WTC11 (cell line): ENCODE results near the gene DAND5. TPM values are rescaled to one million over a fixed set of nuclear protein-coding genes. Genes with fewer than 3 reads are reported as not detected.

Experiments used
- AFF4 ChIP-seq: sonication (generic); formaldehyde crosslinking; IDR thresholded peaks from 2 replicates; pipeline ENCODE4 v1.8.1; 2023; ENCODE audit warnings: mild to moderate bottlenecking, missing genetic modification reagents, borderline replicate concordance
- ATF2 ChIP-seq: sonication (generic); formaldehyde crosslinking; IDR thresholded peaks from 2 replicates; pipeline ENCODE4 v1.8.1; 2022; ENCODE audit warnings: low read depth, missing genetic modification reagents, borderline replicate concordance
- ELF4 ChIP-seq: sonication (generic); formaldehyde crosslinking; IDR thresholded peaks from 2 replicates; pipeline ENCODE4 v1.8.1; 2022; ENCODE audit warnings: low read depth, mild to moderate bottlenecking, moderate library complexity, missing genetic modification reagents
- KAT7 ChIP-seq: sonication (generic); formaldehyde crosslinking; IDR thresholded peaks from 2 replicates; pipeline ENCODE4 v1.8.1; 2023; ENCODE audit warnings: missing genetic modification reagents, mild to moderate bottlenecking, borderline replicate concordance
- MAX ChIP-seq: sonication (generic); formaldehyde crosslinking; IDR thresholded peaks from 2 replicates; pipeline ENCODE4 v1.8.0; 2022; ENCODE audit warnings: mild to moderate bottlenecking, missing genetic modification reagents
- NFATC4 ChIP-seq: fragments of 250-450 bp; sonication (Bioruptor Pico); IDR thresholded peaks from 2 replicates; pipeline ENCODE4 v1.9.0; 2021; ENCODE audit warnings: mild to moderate bottlenecking
- PREB ChIP-seq: sonication (generic); formaldehyde crosslinking; IDR thresholded peaks from 2 replicates; pipeline ENCODE4 v1.8.1; 2022; ENCODE audit warnings: mild to moderate bottlenecking, missing genetic modification reagents, moderate library complexity, borderline replicate concordance
- RELA ChIP-seq: sonication (generic); formaldehyde crosslinking; IDR thresholded peaks from 2 replicates; pipeline ENCODE4 v1.8.1; 2022; ENCODE audit warnings: missing genetic modification reagents, mild to moderate bottlenecking, borderline replicate concordance
- RORB ChIP-seq: fragments of 250-450 bp; sonication (Bioruptor Pico); IDR thresholded peaks from 2 replicates; pipeline ENCODE4 v1.9.0; 2021; ENCODE audit warnings: mild to moderate bottlenecking
- SOX15 ChIP-seq: fragments of 250-450 bp; sonication (Bioruptor Pico); IDR thresholded peaks from 2 replicates; pipeline ENCODE4 v1.9.0; 2021; ENCODE audit warnings: mild to moderate bottlenecking
- STAT6 ChIP-seq: sonication (generic); formaldehyde crosslinking; conservative IDR thresholded peaks from 2 replicates; pipeline ENCODE4 v1.8.1; 2023; ENCODE audit warnings: mild to moderate bottlenecking, low read depth, missing genetic modification reagents, moderate library complexity
- ZNF263 ChIP-seq: sonication (generic); formaldehyde crosslinking; IDR thresholded peaks from 2 replicates; pipeline ENCODE4 v1.8.1; 2022; ENCODE audit warnings: low read depth, mild to moderate bottlenecking, moderate library complexity, missing genetic modification reagents
- total RNA-seq: library from RNA; stranded (reverse); gene quantifications from 3 replicates; pipeline ENCODE4 v1.2.3, GENCODE V29; 2021
- TF ChIP-seq, protein P1 (sequence below): fragments of 200-600 bp; IDR thresholded peaks from 2 replicates; pipeline ENCODE4 v1.8.0; 2022; ENCODE audit warnings: antibody characterized with exemption
- TF ChIP-seq, protein P2 (sequence below): sonication (generic); formaldehyde crosslinking; IDR thresholded peaks from 2 replicates; pipeline ENCODE4 v1.8.1; 2023; ENCODE audit warnings: mild to moderate bottlenecking, missing genetic modification reagents, moderate library complexity

DAND5 gene
- total RNA-seq, 1 experiment from 2014 or later = 0.22 TPM

DNA sequence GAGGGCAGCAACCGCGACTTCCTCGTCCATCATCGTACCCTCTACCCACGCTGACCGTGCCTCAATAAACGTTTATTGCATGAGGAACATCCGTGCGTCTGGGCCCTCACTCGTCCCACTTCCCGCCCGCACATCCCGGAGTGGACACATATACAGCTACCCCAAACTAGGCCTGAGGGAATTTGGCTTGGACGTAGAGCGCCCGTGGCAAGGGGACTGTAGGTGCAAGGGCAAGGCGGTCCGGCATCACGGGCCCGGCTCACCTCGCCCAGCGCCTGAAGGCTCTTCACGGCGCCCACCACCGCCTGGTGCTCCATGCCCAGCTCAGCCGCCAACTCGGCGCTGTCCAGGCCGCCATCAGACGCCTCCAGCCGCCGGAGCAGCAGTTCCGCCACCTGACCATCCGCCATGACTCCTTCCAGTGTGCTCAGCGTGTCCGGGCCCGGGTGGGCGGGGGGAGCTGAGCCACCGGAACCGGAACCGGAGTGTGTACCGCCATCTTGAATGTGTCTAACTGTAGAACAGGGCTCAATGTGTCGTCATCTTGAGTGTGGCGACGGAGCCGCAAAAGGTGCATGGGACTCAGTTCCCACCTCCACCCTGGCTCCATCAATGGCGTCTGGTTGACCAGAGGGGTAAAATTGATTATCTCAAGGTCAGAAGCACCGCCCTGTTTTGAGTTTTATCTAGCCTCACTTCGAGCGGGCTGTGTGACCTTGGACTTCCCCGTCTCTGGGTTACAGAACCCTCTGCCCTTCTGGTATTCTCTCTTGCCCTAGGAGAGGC, 35.9 kb upstream of the DAND5 start, which contains the start of gene FARSA (continued):
- TF ChIP-seq STAT6 (CRISPR knock-in tag) (no peak), KAT7 (CRISPR knock-in tag) (peak; percentile 81; the same call in 1 of the 2 replicates), RELA (CRISPR knock-in tag) (0 out of 2 replicates have a peak, but pooled peaks have one; percentile 86), AFF4 (CRISPR knock-in tag) (no peak), NFATC4 (no peak), PREB (CRISPR knock-in tag) (0 out of 2 replicates have a peak, but pooled peaks have one; percentile 24), ZNF263 (CRISPR knock-in tag) (no peak), ELF4 (no peak), MAX (CRISPR knock-in tag) (peak; percentile 90), ATF2 (CRISPR knock-in tag) (no peak), RORB (CRISPR knock-in tag) (no peak), SOX15 (CRISPR knock-in tag) (no peak)
- TF ChIP-seq, protein P1, sequence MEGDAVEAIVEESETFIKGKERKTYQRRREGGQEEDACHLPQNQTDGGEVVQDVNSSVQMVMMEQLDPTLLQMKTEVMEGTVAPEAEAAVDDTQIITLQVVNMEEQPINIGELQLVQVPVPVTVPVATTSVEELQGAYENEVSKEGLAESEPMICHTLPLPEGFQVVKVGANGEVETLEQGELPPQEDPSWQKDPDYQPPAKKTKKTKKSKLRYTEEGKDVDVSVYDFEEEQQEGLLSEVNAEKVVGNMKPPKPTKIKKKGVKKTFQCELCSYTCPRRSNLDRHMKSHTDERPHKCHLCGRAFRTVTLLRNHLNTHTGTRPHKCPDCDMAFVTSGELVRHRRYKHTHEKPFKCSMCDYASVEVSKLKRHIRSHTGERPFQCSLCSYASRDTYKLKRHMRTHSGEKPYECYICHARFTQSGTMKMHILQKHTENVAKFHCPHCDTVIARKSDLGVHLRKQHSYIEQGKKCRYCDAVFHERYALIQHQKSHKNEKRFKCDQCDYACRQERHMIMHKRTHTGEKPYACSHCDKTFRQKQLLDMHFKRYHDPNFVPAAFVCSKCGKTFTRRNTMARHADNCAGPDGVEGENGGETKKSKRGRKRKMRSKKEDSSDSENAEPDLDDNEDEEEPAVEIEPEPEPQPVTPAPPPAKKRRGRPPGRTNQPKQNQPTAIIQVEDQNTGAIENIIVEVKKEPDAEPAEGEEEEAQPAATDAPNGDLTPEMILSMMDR = no peak
- TF ChIP-seq, protein P2, sequence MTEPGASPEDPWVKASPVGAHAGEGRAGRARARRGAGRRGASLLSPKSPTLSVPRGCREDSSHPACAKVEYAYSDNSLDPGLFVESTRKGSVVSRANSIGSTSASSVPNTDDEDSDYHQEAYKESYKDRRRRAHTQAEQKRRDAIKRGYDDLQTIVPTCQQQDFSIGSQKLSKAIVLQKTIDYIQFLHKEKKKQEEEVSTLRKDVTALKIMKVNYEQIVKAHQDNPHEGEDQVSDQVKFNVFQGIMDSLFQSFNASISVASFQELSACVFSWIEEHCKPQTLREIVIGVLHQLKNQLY (CRISPR knock-in tag) = no peak
- TF ChIP-seq, all 79 proteins: peak for 18
